ENCODE data around the gene OSBPL1A. TPM values are rescaled to one million over a fixed set of nuclear protein-coding genes. Genes with fewer than 3 reads are reported as not detected.

Gene OSBPL1A
- total RNA-seq, 4 donors from 2014 or later, result 19.1 to 46.7 (median 24.8) TPM

DNA sequence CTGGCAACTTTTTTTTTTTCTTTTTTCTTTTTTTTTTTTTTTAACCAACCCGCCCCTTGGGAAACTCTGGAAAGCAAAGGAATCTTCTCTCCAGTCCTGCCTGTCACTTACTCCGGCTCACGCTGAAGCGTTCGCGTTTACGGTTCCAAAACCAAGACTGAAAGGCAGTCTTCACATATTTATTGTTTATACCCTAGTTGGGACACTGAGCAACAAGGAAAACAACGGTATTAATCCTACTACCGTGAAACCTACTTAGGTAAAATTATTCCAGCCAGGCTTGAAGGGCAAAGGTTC, 125.4 kb downstream of the OSBPL1A start:
- intact Hi-C loops (cut with DNase I; ENCODE audit: low total_unique reads), result no loop called here
- no peak for DNase-seq (ENCODE audit: low spot score in 2 of 2)
- TF ChIP-seq, protein P1, sequence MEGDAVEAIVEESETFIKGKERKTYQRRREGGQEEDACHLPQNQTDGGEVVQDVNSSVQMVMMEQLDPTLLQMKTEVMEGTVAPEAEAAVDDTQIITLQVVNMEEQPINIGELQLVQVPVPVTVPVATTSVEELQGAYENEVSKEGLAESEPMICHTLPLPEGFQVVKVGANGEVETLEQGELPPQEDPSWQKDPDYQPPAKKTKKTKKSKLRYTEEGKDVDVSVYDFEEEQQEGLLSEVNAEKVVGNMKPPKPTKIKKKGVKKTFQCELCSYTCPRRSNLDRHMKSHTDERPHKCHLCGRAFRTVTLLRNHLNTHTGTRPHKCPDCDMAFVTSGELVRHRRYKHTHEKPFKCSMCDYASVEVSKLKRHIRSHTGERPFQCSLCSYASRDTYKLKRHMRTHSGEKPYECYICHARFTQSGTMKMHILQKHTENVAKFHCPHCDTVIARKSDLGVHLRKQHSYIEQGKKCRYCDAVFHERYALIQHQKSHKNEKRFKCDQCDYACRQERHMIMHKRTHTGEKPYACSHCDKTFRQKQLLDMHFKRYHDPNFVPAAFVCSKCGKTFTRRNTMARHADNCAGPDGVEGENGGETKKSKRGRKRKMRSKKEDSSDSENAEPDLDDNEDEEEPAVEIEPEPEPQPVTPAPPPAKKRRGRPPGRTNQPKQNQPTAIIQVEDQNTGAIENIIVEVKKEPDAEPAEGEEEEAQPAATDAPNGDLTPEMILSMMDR (IDR thresholded peaks at IDR 0.05), result no peak
- no peak for TF ChIP-seq POLR2A (IDR thresholded peaks at IDR 0.05)
- WGBS, 2 donors, result 0 to 4% methylated on average over 9 of the region's 9 CpGs
- peak overlapping the region; percentile 30 for H3K4me3 ChIP-seq (ENCODE audit: low read depth, poor library complexity, severe bottlenecking)

DNA sequence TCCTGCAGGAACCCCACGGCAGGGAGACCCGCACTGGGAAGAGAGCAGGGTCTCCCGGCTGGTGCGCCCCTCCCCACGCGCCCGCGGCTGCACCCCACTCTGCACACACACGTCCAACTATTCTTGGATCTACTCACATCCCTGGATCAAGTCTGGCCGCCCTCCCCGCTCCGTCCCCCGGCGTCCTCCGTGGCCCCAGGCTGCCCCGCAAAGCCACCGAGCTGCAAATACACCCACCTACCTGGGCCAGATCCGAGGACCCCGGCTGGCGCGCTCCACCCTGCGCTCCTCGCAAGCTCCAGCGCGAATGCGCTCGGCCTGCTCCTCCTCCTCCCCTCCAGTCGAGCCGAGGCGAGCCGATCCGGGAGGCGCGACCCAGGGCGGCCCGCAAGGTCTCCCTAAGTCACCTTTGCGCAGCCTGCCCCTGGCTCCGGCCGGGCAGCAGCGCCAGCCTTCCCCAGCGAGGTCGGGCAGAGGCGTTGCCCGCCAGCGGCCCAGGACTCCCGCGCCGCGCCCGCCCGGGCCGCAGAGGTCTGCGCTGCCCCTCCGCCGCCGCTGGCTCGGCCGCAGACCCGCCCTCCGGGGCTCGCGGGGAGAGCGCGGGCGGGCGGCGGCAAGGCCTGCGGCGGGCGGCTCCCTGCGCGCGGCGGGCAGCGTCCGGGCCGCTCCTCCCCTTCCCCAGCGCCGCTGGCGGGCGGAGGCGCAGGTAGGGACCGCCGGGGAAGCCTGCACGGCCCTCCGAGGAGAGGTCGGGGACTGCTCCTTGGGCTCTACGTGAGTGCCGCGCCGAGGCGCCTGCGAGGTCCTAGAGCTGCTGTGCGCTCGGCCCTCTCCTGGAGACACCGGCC, 126.0 kb downstream of the OSBPL1A start:
- intact Hi-C loops (cut with DNase I; ENCODE audit: low total_unique reads), result no loop called here
- DNase-seq (ENCODE audit: low spot score in 2 of 2), result peak; percentile 43 to 93
- H3K4me3 ChIP-seq (ENCODE audit: low read depth, poor library complexity, severe bottlenecking), result peak overlapping the region; percentile 30
- WGBS, 2 donors, result 1 to 4% methylated on average over 33 to 57 of the region's 96 CpGs
- no peak for TF ChIP-seq POLR2A (IDR thresholded peaks at IDR 0.05)
- TF ChIP-seq, protein P1 (IDR thresholded peaks at IDR 0.05), result no peak

DNA sequence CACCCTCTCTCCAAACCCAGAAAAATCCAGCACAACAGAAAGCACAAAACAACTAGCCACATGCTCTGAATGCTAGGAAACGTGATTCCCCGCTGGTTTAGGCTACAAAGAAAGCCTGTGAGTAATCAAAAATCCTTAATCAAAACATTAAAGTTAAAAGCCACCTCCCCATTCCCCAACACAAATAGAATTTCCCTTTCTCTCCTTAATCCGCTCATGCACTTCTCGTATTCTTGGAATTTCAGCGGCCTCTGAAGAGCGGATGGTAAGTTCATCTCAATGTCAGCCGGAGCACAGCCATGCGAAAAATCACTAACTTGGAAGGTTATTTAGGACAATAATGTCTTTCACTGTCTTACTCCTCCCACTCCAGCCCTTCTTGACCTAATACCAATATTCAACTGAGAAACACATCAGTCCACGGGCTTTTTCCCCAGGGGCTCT, 126.7 kb downstream of the OSBPL1A start:
- TF ChIP-seq POLR2A (IDR thresholded peaks at IDR 0.05), result no peak
- WGBS, 2 donors, result 6 to 12% methylated on average over 9 of the region's 9 CpGs
- intact Hi-C loops (cut with DNase I; ENCODE audit: low total_unique reads), result no loop called here
- DNase-seq (ENCODE audit: low spot score in 2 of 2), result no peak
- peak overlapping the region; percentile 30 for H3K4me3 ChIP-seq (ENCODE audit: low read depth, poor library complexity, severe bottlenecking)

DNA sequence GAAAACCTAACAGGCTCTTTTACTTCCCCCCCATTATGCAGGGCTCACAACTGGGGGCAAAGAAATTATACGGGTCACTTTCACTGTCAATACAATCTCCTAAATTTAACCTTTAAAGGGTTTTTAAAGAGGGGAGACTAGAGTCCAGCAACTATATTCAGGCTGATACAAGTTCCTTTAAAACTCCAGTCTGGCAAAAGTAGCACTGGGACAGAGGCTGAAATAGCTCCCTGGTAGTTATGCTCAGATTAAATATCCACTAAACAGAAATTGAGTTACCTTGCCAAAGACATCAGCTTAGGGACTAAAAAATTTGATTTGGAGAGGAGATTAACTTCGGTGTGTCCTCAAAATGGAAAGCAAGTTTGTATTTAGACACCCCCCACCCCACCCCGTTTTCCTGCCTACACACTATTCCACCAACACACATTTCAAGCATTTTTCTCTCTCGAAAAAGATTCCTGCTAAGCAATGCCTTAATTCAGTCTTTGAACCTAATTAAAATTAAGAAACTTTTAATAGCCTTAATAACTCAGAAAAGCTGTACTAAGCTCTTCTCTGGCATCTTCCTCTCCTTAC, 127.2 kb downstream of the OSBPL1A start:
- no peak overlapping the region for H3K4me3 ChIP-seq (ENCODE audit: low read depth, poor library complexity, severe bottlenecking)
- intact Hi-C loops (cut with DNase I; ENCODE audit: low total_unique reads), result no loop called here
- whole genome bisulfite sequencing, 2 donors, result 11 to 21% methylated on average over 4 of the region's 4 CpGs
- no peak for TF ChIP-seq POLR2A (IDR thresholded peaks at IDR 0.05)
- TF ChIP-seq, protein P1 (IDR thresholded peaks at IDR 0.05), result no peak
- no peak for DNase-seq (ENCODE audit: low spot score in 2 of 2)

DNA sequence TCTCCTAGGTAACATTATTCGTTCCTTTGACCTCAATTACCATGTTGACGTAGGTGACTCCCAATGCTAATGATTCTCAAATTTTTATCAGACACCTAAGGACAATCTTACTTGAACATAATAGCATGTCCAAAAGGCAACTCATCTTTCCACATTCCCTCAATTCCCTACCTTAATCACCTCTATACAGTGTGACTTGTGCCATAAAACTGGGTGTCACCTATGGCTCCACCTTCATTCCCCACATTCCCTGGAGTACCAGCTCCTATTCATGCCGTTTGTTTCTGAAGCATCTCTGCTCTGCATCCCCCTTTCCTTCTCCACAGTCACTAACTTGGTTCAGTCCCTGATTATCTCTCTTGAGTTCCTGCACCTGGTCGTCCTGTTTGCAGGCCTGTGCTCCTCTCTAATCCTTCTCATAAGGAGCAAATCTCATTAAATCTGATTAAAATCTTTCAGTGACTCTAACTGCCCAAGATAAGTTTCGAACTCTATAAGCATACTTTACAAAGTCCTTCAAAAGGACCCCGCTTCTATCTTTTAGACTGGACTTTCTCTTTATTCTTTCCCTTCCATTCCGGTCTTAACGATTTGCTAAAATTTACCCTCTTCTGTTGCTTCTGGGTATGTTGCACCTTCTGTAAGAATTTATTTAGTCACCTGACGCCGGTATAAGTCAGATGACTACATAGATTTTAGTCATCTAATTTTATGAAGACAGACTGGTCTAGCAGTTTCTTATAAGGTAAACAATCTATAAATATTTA, 128.7 kb downstream of the OSBPL1A start:
- TF ChIP-seq, protein P1 (IDR thresholded peaks at IDR 0.05), result no peak
- TF ChIP-seq POLR2A (IDR thresholded peaks at IDR 0.05), result no peak
- no peak for DNase-seq (ENCODE audit: low spot score in 2 of 2)
- intact Hi-C loops (cut with DNase I; ENCODE audit: low total_unique reads), result no loop called here
- no peak overlapping the region for H3K4me3 ChIP-seq (ENCODE audit: low read depth, poor library complexity, severe bottlenecking)
- WGBS, 2 donors, result 75 to 79% methylated on average over 10 of the region's 10 CpGs

DNA sequence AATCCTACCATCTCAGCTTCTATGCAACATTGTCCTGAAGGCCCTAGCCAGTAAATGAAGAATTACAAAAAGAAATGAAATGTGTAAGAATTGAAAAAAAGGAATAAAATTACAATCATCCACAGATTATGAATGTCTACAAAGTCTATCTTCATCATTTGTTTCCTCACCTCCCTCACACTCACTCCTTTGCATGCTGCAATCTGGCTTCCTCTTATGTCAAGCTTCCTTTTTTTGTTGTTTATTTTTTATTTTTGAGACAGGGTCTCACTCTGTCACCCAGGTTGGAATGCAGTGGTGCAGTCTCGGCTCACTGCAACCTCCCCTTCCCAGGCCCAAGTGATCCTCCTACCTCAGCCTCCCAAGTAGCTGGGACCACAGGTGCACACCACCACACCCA, 129.7 kb downstream of the OSBPL1A start:
- no peak for DNase-seq (ENCODE audit: low spot score in 2 of 2)
- no peak overlapping the region for H3K4me3 ChIP-seq (ENCODE audit: low read depth, poor library complexity, severe bottlenecking)
- intact Hi-C loops (cut with DNase I; ENCODE audit: low total_unique reads), result no loop called here
- 91 to 94% methylated on average over 1 of the region's 1 CpG for WGBS, 2 donors
- no peak for TF ChIP-seq POLR2A (IDR thresholded peaks at IDR 0.05)
- TF ChIP-seq, protein P1 (IDR thresholded peaks at IDR 0.05), result no peak

Measured in lower leg skin (tissue), 4 donors.